K562 (cell line): ENCODE data around the gene ITPR2. TPM values are rescaled to one million over a fixed set of nuclear protein-coding genes. Genes with fewer than 3 reads are reported as not detected.

Source experiments
- ATAC-seq: fragments of 200-7000 bp; cut with Tn5 transposase; 3 replicates; pipeline ENCODE4 v1.9.1; 2020; ENCODE audit warnings: moderate library complexity
- BruUV-seq: library from RNA; stranded (reverse); fragments of 400-500 nt; replicated peaks from 2 replicates; lab custom pipeline; 2021; lab: Mats Ljungman, UMichigan
- CTCF ChIA-PET: fragments of 300-600 bp; formaldehyde crosslinking; extraction: SDS; loops from one replicate; lab custom pipeline; 2021; ENCODE audit warnings: low intra/inter-chr PET ratio; lab: Yijun Ruan, JAX
- POLR2A ChIA-PET: fragments of 300-600, 350-650 bp; sonication (Branson Sonifier 250); formaldehyde crosslinking; extraction: SDS; loops from one replicate; lab custom pipeline; 2021; ENCODE audit warnings: antibody characterized with exemption, inconsistent platforms; lab: Yijun Ruan, JAX
- DNase-seq, 4 experiments: peaks; one replicate each; pipeline versions ENCODE4 v3.0.0 to v3.0.0-alpha.2; 2011 to 2018; ENCODE audit warnings: low spot score in 3 of 4, mixed read lengths in 3 of 4; ENCODE audit errors: extremely low read depth in 1 of 4
- FAIRE-seq: peaks from 2 replicates; lab custom pipeline; 2011; peaks lifted over from hg19 to GRCh38; lab: Jason Lieb, UNC
- H2AFZ ChIP-seq: 2 replicates; pipeline ENCODE4 v1.6.0; 2011; ENCODE audit warnings: low read depth, low read length, control low read depth, inconsistent platforms
- H3K27ac ChIP-seq: fragments of 200-600 bp; 3 replicates; pipeline ENCODE4 v1.8.0; 2011; ENCODE audit warnings: low read depth, mild to moderate bottlenecking, control low read depth, inconsistent platforms, low read length, moderate library complexity, mixed read lengths; ENCODE audit errors: extremely low read depth
- H3K27me3 ChIP-seq, 2 experiments: fragments of 300-600 bp in 1 of 2; 2 replicates in 1 of 2; 3 replicates in 1 of 2; pipeline versions ENCODE4 v1.6.0 to v1.8.0; 2011; ENCODE audit warnings: inconsistent platforms in 2 of 2, low read length in 2 of 2, mild to moderate bottlenecking in 1 of 2, mixed read lengths in 1 of 2, moderate library complexity in 1 of 2; ENCODE audit not compliant: control insufficient read depth in 2 of 2, insufficient read depth in 2 of 2
- H3K36me3 ChIP-seq: fragments of 300-600 bp; 3 replicates; pipeline ENCODE4 v1.8.0; 2011; ENCODE audit warnings: mild to moderate bottlenecking, low read length, inconsistent platforms; ENCODE audit not compliant: control insufficient read depth, insufficient read depth
- H3K4me1 ChIP-seq, 2 experiments: fragments of 200-600 bp in 1 of 2; replicated peaks in 1 of 2; 2 replicates in 1 of 2; 3 replicates in 1 of 2; pipeline versions ENCODE4 v1.5.1 to v1.8.0; 2011; ENCODE audit warnings: inconsistent platforms in 2 of 2, low read length in 2 of 2, mild to moderate bottlenecking in 1 of 2, mixed read lengths in 1 of 2, moderate library complexity in 1 of 2; ENCODE audit not compliant: control insufficient read depth in 2 of 2, insufficient read depth in 2 of 2
- H3K4me2 ChIP-seq: 2 replicates; pipeline ENCODE4 v1.6.1; 2011; ENCODE audit warnings: low read length, control low read depth, inconsistent platforms, mixed read lengths; ENCODE audit not compliant: insufficient read depth
- H3K4me3 ChIP-seq: fragments of 200-600 bp; sonication (generic), shearing (Covaris generic); 2 replicates; pipeline ENCODE4 v1.5.1; 2016; ENCODE audit warnings: control low read depth, inconsistent platforms
- H3K79me2 ChIP-seq: fragments of 200-600 bp; 3 replicates; pipeline ENCODE4 v1.8.0; 2011; ENCODE audit warnings: low read length, inconsistent platforms; ENCODE audit not compliant: control insufficient read depth, insufficient read depth
- H3K9ac ChIP-seq, 2 experiments: 2 replicates each; pipeline versions ENCODE4 v1.6.0 to v1.6.1; 2011; ENCODE audit warnings: low read depth in 2 of 2, low read length in 2 of 2, control low read depth in 1 of 2, inconsistent platforms in 1 of 2, mild to moderate bottlenecking in 1 of 2, mixed read lengths in 1 of 2; ENCODE audit not compliant: insufficient read depth in 1 of 2
- H3K9me1 ChIP-seq: one replicate; pipeline ENCODE4 v1.6.0; 2011; ENCODE audit warnings: inconsistent platforms, mild to moderate bottlenecking, low read length, moderate library complexity; ENCODE audit not compliant: control insufficient read depth, insufficient read depth
- H3K9me3 ChIP-seq: replicated peaks from 2 replicates; pipeline ENCODE4 v1.5.1; 2011; ENCODE audit warnings: low read depth, low read length, inconsistent platforms; ENCODE audit not compliant: control insufficient read depth, insufficient read depth
- H4K20me1 ChIP-seq: replicated peaks from 2 replicates; pipeline ENCODE4 v1.6.1; 2011; ENCODE audit warnings: low read length, inconsistent platforms, mixed read lengths; ENCODE audit not compliant: control insufficient read depth, insufficient read depth
- C11orf30 ChIP-seq: fragments of 450-650 bp; IDR thresholded peaks from 2 replicates; pipeline ENCODE4 v1.6.1; 2016; ENCODE audit warnings: low read depth, mild to moderate bottlenecking
- ELF4 ChIP-seq: fragments of 450-650 bp; formaldehyde crosslinking; IDR thresholded peaks from 2 replicates; pipeline ENCODE4 v1.4.0; 2022; ENCODE audit warnings: missing genetic modification characterization
- FOXP1 ChIP-seq: sonication (generic); formaldehyde crosslinking; IDR thresholded peaks from 2 replicates; pipeline ENCODE4 v1.8.0; 2022; ENCODE audit warnings: mild to moderate bottlenecking, missing genetic modification reagents
- OTX1 ChIP-seq: fragments of 450-650 bp; formaldehyde crosslinking; IDR thresholded peaks from 2 replicates; pipeline ENCODE4 v1.4.0; 2022; ENCODE audit warnings: mild to moderate bottlenecking
- PHF21A ChIP-seq: fragments of 450-650 bp; IDR thresholded peaks from 2 replicates; pipeline ENCODE4 v1.6.1; 2017; ENCODE audit warnings: low read depth, borderline replicate concordance
- ZNF253 ChIP-seq: fragments of 250-450 bp; sonication (Bioruptor Pico); conservative IDR thresholded peaks from 2 replicates; pipeline ENCODE4 v1.6.1; 2021; ENCODE audit warnings: mild to moderate bottlenecking
- ZNF785 ChIP-seq: fragments of 250-450 bp; sonication (Bioruptor Pico); IDR thresholded peaks from 2 replicates; pipeline ENCODE4 v1.4.0; 2020; ENCODE audit warnings: mild to moderate bottlenecking
- WGBS: fragments of 100-300 bp; shearing (Covaris generic); methylation state at CpG from one replicate; pipeline ENCODE4 v1.1.6; 2016; ENCODE audit warnings: low coverage, mixed read lengths; ENCODE audit not compliant: insufficient coverage; ENCODE audit errors: missing lambda C conversion rate; 5-methylcytosine and 5-hydroxymethylcytosine counted together
- in situ Hi-C: fragments of 300-500 bp; cut with MboI; formaldehyde crosslinking; loops from 4 replicates; pipeline ENCODE4 v1.15.0; 2018; ENCODE audit warnings: inconsistent platforms, mixed read lengths
- intact Hi-C: fragments of 100-400 bp; cut with micrococcal nuclease; formaldehyde crosslinking; loops from 2 replicates; pipeline ENCODE4 v1.14.2; 2022
- polyA plus RNA-seq, 8 experiments: library from polyadenylated mRNA; depleted of rRNA in 4 of 8; stranded (reverse) in 5 of 8; unstranded in 3 of 8; fragments of >200 nt; fragmentation: Nextera tagmentation in 2 of 8; fragmentation: Illumina TruSeq in 1 of 8; extraction: Ambion mirVana in 2 of 8; extraction: Trizol in 1 of 8; gene quantifications; 2 replicates each; pipeline versions ENCODE4 v1.2.1 to v1.2.3, GENCODE V29; 2011 to 2014; ENCODE audit warnings: inconsistent platforms in 1 of 8, missing spikeins in 1 of 8
- total RNA-seq, 7 experiments: library from RNA; depleted of rRNA in 6 of 7; stranded (reverse); fragments of >200 nt in 6 of 7; fragmentation: Illumina TruSeq in 2 of 7; extraction: Trizol in 2 of 7; gene quantifications; 2 replicates each; pipeline versions ENCODE4 v1.2.1 to v1.2.3, GENCODE V29; 2011 to 2021; ENCODE audit warnings: low replicate concordance in 1 of 7
- TF ChIP-seq, protein P1 (sequence below), 2 experiments: IDR thresholded peaks; 2 replicates each; pipeline ENCODE4 v1.6.1; 2012; ENCODE audit warnings: improper control_type of control experiment in 2 of 2, low read depth in 2 of 2, low read length in 2 of 2, borderline replicate concordance in 1 of 2
- TF ChIP-seq, protein P2 (sequence below): fragments of 450-650 bp; IDR thresholded peaks from 2 replicates; pipeline ENCODE4 v1.6.1; 2016

Gene ITPR2
- total and polyA plus RNA-seq, 9 of the 15 experiments (the other 6 are each of a cell fraction or from before 2014, with no cell fraction given) = 0.21 to 3.3 (median 0.95) TPM

DNA sequence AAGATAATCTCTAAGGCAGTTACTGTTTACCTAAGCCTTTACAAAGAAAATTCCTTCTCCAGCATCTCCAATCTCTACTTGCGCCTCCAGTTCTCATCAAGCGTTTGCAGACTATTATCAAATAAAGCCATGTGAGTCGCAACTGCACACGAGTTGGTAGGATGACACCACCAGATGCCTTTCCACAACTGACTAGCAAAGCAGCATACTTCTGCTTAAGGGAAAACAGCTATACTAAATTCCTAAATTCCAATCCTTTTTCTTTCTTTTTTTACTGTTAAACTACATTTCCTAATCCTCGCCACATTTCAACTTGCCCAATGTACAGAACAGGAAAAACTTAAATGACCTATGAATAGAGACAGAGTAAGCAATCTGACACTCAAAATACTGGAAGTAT is 166.7 kb downstream of the ITPR2 start:
- H2AFZ ChIP-seq = no peak overlapping the region
- H3K4me3 ChIP-seq = no peak overlapping the region
- WGBS = 21% methylated on average over 5 of the region's 5 CpGs
- CTCF ChIA-PET = no interaction called here
- H3K36me3 ChIP-seq = no peaks in the 10 kb centered on the region
- no peaks in the 10 kb centered on the region for H3K79me2 ChIP-seq
- H3K9ac ChIP-seq = no peak overlapping the region
- intact Hi-C loops = no loop called here
- H3K27ac ChIP-seq = no peak overlapping the region
- in situ Hi-C loops = no loop called here
- ATAC-seq (no peak), DNase-seq (no peak), FAIRE-seq (no peak)
- H3K4me1 ChIP-seq = no peaks in the 10 kb centered on the region; a peak in 1 of 5 replicates
- H3K9me1 ChIP-seq = no peaks in the 10 kb centered on the region
- BruUV-seq = no TSS peak
- POLR2A ChIA-PET = interaction anchor here (1.1 kb wide), 1 partner anchor 10 kb away, joined by 3 read pairs; no protein-coding TSS in a partner anchor
- H3K27me3 ChIP-seq = no peaks in the 10 kb centered on the region
- no peaks in the 10 kb centered on the region for H4K20me1 ChIP-seq
- no peaks in the 10 kb centered on the region for H3K9me3 ChIP-seq
- TF ChIP-seq ELF4 (no peak), ZNF785 (CRISPR knock-in tag) (no peak), FOXP1 (CRISPR knock-in tag) (no peak), PHF21A (no peak), OTX1 (CRISPR knock-in tag) (no peak), C11orf30 (no peak), ZNF253 (CRISPR knock-in tag) (no peak)
- TF ChIP-seq, protein P1, sequence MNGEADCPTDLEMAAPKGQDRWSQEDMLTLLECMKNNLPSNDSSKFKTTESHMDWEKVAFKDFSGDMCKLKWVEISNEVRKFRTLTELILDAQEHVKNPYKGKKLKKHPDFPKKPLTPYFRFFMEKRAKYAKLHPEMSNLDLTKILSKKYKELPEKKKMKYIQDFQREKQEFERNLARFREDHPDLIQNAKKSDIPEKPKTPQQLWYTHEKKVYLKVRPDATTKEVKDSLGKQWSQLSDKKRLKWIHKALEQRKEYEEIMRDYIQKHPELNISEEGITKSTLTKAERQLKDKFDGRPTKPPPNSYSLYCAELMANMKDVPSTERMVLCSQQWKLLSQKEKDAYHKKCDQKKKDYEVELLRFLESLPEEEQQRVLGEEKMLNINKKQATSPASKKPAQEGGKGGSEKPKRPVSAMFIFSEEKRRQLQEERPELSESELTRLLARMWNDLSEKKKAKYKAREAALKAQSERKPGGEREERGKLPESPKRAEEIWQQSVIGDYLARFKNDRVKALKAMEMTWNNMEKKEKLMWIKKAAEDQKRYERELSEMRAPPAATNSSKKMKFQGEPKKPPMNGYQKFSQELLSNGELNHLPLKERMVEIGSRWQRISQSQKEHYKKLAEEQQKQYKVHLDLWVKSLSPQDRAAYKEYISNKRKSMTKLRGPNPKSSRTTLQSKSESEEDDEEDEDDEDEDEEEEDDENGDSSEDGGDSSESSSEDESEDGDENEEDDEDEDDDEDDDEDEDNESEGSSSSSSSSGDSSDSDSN (IDR thresholded peaks at IDR 0.05; ENCODE audit: borderline replicate concordance in 1 of 2, low read depth in 2 of 2, low read length in 2 of 2) = no peak
- TF ChIP-seq, protein P2, sequence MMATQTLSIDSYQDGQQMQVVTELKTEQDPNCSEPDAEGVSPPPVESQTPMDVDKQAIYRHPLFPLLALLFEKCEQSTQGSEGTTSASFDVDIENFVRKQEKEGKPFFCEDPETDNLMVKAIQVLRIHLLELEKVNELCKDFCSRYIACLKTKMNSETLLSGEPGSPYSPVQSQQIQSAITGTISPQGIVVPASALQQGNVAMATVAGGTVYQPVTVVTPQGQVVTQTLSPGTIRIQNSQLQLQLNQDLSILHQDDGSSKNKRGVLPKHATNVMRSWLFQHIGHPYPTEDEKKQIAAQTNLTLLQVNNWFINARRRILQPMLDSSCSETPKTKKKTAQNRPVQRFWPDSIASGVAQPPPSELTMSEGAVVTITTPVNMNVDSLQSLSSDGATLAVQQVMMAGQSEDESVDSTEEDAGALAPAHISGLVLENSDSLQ = no peak
- no peak overlapping the region for H3K4me2 ChIP-seq
